H1 (cell line): ENCODE measurements around the gene NBDY. TPM values are rescaled to one million over a fixed set of nuclear protein-coding genes. Genes with fewer than 3 reads are reported as not detected.
A peak's percentile ranks its signal among the peaks of the same experiment; 100 is the strongest.

Experiments used
- CTCF ChIA-PET: fragments of 300-600 bp; sonication (Branson Sonifier 250); formaldehyde crosslinking; loops from one replicate; lab custom pipeline; 2021; ENCODE audit not compliant: partially characterized antibody; lab: Charles Lee
- POLR2A ChIA-PET: fragments of 300-600 bp; sonication (Branson Sonifier 250); formaldehyde crosslinking; loops from one replicate; lab custom pipeline; 2021; ENCODE audit warnings: inconsistent platforms; ENCODE audit not compliant: partially characterized antibody; lab: Charles Lee
- DNase-seq, 2 experiments: peaks; one replicate each; pipeline versions ENCODE4 v3.0.0 to v3.0.0-alpha.2; 2010 to 2022; ENCODE audit warnings: low spot score in 2 of 2, low read depth in 1 of 2, mixed read lengths in 1 of 2
- FAIRE-seq: peaks from 2 replicates; lab custom pipeline; 2011; peaks lifted over from hg19 to GRCh38; lab: Jason Lieb, UNC
- H2AFZ ChIP-seq: 2 replicates; pipeline ENCODE4 v1.8.1; 2012; ENCODE audit warnings: low read length, inconsistent platforms
- H2AK5ac ChIP-seq: 2 replicates; pipeline ENCODE4 v1.6.1; 2013; ENCODE audit warnings: low read depth, low read length
- H2BK120ac ChIP-seq: replicated peaks from 2 replicates; pipeline ENCODE3; 2013; ENCODE audit warnings: low read depth, low read length, inconsistent platforms
- H2BK12ac ChIP-seq: 2 replicates; pipeline ENCODE4 v1.6.1; 2013; ENCODE audit warnings: low read depth, low read length
- H2BK15ac ChIP-seq: 2 replicates; pipeline ENCODE4 v1.6.1; 2013; ENCODE audit warnings: low read length
- H2BK20ac ChIP-seq: 2 replicates; pipeline ENCODE4 v1.6.1; 2013; ENCODE audit warnings: low read length
- H2BK5ac ChIP-seq: 2 replicates; pipeline ENCODE4 v1.6.1; 2013; ENCODE audit warnings: low read depth, low read length
- H3K14ac ChIP-seq: 2 replicates; pipeline ENCODE4 v1.6.1; 2013; ENCODE audit warnings: inconsistent platforms; ENCODE audit not compliant: insufficient read length
- H3K18ac ChIP-seq: 2 replicates; pipeline ENCODE4 v1.6.1; 2013; ENCODE audit warnings: low read length; ENCODE audit errors: extremely low read depth
- H3K23ac ChIP-seq: 2 replicates; pipeline ENCODE4 v1.6.1; 2013; ENCODE audit warnings: inconsistent platforms; ENCODE audit not compliant: insufficient read length
- H3K23me2 ChIP-seq: 2 replicates; pipeline ENCODE4 v1.6.1; 2013; ENCODE audit warnings: low read depth, low read length
- H3K27ac ChIP-seq: 2 replicates; pipeline ENCODE4 v1.6.1; 2011; ENCODE audit warnings: low read depth, low read length, inconsistent platforms
- H3K27me3 ChIP-seq, 4 experiments: replicated peaks in 1 of 4; 1 replicate in 1 of 4; 2 replicates in 3 of 4; pipeline versions ENCODE4 v1.6.1 to v1.8.1; 2011 to 2013; ENCODE audit warnings: low read length in 3 of 4, mild to moderate bottlenecking in 3 of 4, inconsistent platforms in 2 of 4, mixed read lengths in 2 of 4, moderate library complexity in 1 of 4; ENCODE audit not compliant: control insufficient read depth in 3 of 4, insufficient read depth in 3 of 4; ENCODE audit errors: extremely low read depth in 1 of 4
- H3K36me3 ChIP-seq, 4 experiments: 2 replicates each; pipeline versions ENCODE4 v1.6.1 to v1.8.1; 2011 to 2013; ENCODE audit warnings: mild to moderate bottlenecking in 4 of 4, low read length in 3 of 4, moderate library complexity in 2 of 4, control low read depth in 1 of 4, inconsistent platforms in 1 of 4; ENCODE audit not compliant: insufficient read depth in 4 of 4, control insufficient read depth in 2 of 4
- H3K4ac ChIP-seq: replicated peaks from 2 replicates; pipeline ENCODE3; 2013; ENCODE audit warnings: low read length, low read depth, mixed read lengths, inconsistent platforms; ENCODE audit not compliant: insufficient read length
- H3K4me1 ChIP-seq, 4 experiments: replicated peaks in 1 of 4; 1 replicate in 1 of 4; 2 replicates in 3 of 4; pipeline versions ENCODE4 v1.6.1 to v1.8.1; 2011 to 2013; ENCODE audit warnings: low read length in 3 of 4, inconsistent platforms in 2 of 4, mixed read lengths in 1 of 4; ENCODE audit not compliant: insufficient read depth in 4 of 4, control insufficient read depth in 3 of 4
- H3K4me2 ChIP-seq, 2 experiments: 2 replicates each; pipeline versions ENCODE4 v1.6.1 to v1.8.1; 2011 to 2013; ENCODE audit warnings: low read depth in 2 of 2, low read length in 2 of 2, control low read depth in 1 of 2, inconsistent platforms in 1 of 2, mild to moderate bottlenecking in 1 of 2; ENCODE audit not compliant: insufficient read depth in 1 of 2
- H3K4me3 ChIP-seq, 4 experiments: fragments of 200-600, 300-600 bp in 1 of 4; sonication (generic), shearing (Covaris generic), sonication (Bioruptor Twin) in 1 of 4; 2 replicates each; pipeline versions ENCODE4 v1.5.1 to v1.8.1; 2011 to 2016; ENCODE audit warnings: low read length in 4 of 4, low read depth in 3 of 4, control low read depth in 2 of 4, inconsistent platforms in 2 of 4, mild to moderate bottlenecking in 2 of 4, mixed read lengths in 1 of 4, moderate library complexity in 1 of 4; ENCODE audit not compliant: insufficient read depth in 2 of 4; ENCODE audit errors: extremely low read depth in 1 of 4
- H3K56ac ChIP-seq: replicated peaks from 2 replicates; pipeline ENCODE3; 2013; ENCODE audit warnings: low read depth, mild to moderate bottlenecking, mixed read lengths, low read length, inconsistent platforms; ENCODE audit not compliant: insufficient read length
- H3K79me1 ChIP-seq: 2 replicates; pipeline ENCODE4 v1.6.1; 2013; ENCODE audit warnings: low read depth, low read length, control low read depth
- H3K79me2 ChIP-seq, 2 experiments: 2 replicates each; pipeline versions ENCODE4 v1.6.1 to v1.8.1; 2012 to 2013; ENCODE audit warnings: low read length in 2 of 2, mild to moderate bottlenecking in 2 of 2, inconsistent platforms in 1 of 2; ENCODE audit not compliant: insufficient read depth in 2 of 2, control insufficient read depth in 1 of 2
- H3K9ac ChIP-seq, 4 experiments: replicated peaks in 1 of 4; 1 replicate in 1 of 4; 2 replicates in 3 of 4; pipeline versions ENCODE4 v1.6.1 to v1.8.1; 2011 to 2013; ENCODE audit warnings: low read depth in 3 of 4, low read length in 3 of 4, control low read depth in 2 of 4, mild to moderate bottlenecking in 2 of 4, moderate library complexity in 2 of 4, inconsistent platforms in 1 of 4; ENCODE audit errors: extremely low read depth in 1 of 4
- H3K9me3 ChIP-seq, 2 experiments: 2 replicates each; pipeline versions ENCODE4 v1.6.1 to v1.8.1; 2012 to 2013; ENCODE audit warnings: mild to moderate bottlenecking in 2 of 2, moderate library complexity in 2 of 2, control low read depth in 1 of 2, inconsistent platforms in 1 of 2, low read depth in 1 of 2, low read length in 1 of 2, mixed read lengths in 1 of 2; ENCODE audit not compliant: insufficient read depth in 2 of 2
- H4K20me1 ChIP-seq, 2 experiments: replicated peaks in 1 of 2; 2 replicates each; pipeline versions ENCODE3 to v1.8.1; 2011 to 2013; ENCODE audit warnings: inconsistent platforms in 2 of 2, low read length in 2 of 2, mild to moderate bottlenecking in 1 of 2; ENCODE audit not compliant: insufficient read depth in 2 of 2, control insufficient read depth in 1 of 2
- H4K5ac ChIP-seq: 2 replicates; pipeline ENCODE4 v1.6.1; 2013; ENCODE audit warnings: low read length, low read depth, mixed read lengths, inconsistent platforms; ENCODE audit not compliant: insufficient read length
- H4K8ac ChIP-seq: 2 replicates; pipeline ENCODE4 v1.8.0; 2013; ENCODE audit warnings: mild to moderate bottlenecking, moderate library complexity, low read length, inconsistent platforms; ENCODE audit not compliant: insufficient read depth; ENCODE audit errors: extremely low read depth
- H4K91ac ChIP-seq: replicated peaks from 2 replicates; pipeline ENCODE3; 2013; ENCODE audit warnings: low read length, mixed read lengths, inconsistent platforms; ENCODE audit not compliant: insufficient read length
- ASH2L ChIP-seq: fragments of 200-600, 300-600 bp; sonication (generic); IDR thresholded peaks from one replicate; pipeline ENCODE4 v1.7.1; 2017; ENCODE audit warnings: low read length
- CBX5 ChIP-seq: fragments of 300-800, 300-1000 bp; sonication (generic); IDR thresholded peaks from 2 replicates; pipeline ENCODE4 v1.7.1; 2016; ENCODE audit warnings: antibody characterized with exemption, low read length, low read depth
- CBX8 ChIP-seq: fragments of 300-800, 300-1000 bp; sonication (generic); IDR thresholded peaks from 2 replicates; pipeline ENCODE4 v1.7.1; 2016; ENCODE audit warnings: low read depth, low read length, borderline replicate concordance
- CEBPB ChIP-seq: IDR thresholded peaks from 2 replicates; pipeline ENCODE4 v1.6.1; 2012; ENCODE audit warnings: low read depth, low read length
- FOSL1 ChIP-seq: IDR thresholded peaks from 2 replicates; pipeline ENCODE4 v1.6.1; 2011; ENCODE audit warnings: mild to moderate bottlenecking, low read depth, low read length, moderate library complexity; ENCODE audit not compliant: insufficient read depth
- GABPA ChIP-seq: IDR thresholded peaks from 2 replicates; pipeline ENCODE4 v1.6.1; 2011; ENCODE audit warnings: mild to moderate bottlenecking, low read length, moderate library complexity, borderline replicate concordance; ENCODE audit not compliant: insufficient read depth
- MAFK ChIP-seq: IDR thresholded peaks from 2 replicates; pipeline ENCODE4 v1.6.1; 2012; ENCODE audit warnings: low read depth, mild to moderate bottlenecking, improper control_type of control experiment, low read length
- NANOG ChIP-seq: IDR thresholded peaks from 2 replicates; pipeline ENCODE4 v1.6.1; 2011; ENCODE audit warnings: low read length, low read depth, mild to moderate bottlenecking, inconsistent platforms; ENCODE audit not compliant: insufficient read depth, poor library complexity, severe bottlenecking
- RBBP5 ChIP-seq: IDR thresholded peaks from 2 replicates; pipeline ENCODE4 v1.7.1; 2012; ENCODE audit warnings: low read depth, mild to moderate bottlenecking, inconsistent platforms, low read length, moderate library complexity, borderline replicate concordance
- RXRA ChIP-seq: IDR thresholded peaks from 2 replicates; pipeline ENCODE4 v1.6.1; 2011; ENCODE audit warnings: low read depth, mild to moderate bottlenecking, low read length, moderate library complexity; ENCODE audit not compliant: insufficient read depth
- SIN3A ChIP-seq, 2 experiments: IDR thresholded peaks in 1 of 2; conservative IDR thresholded peaks in 1 of 2; 2 replicates each; pipeline ENCODE4 v1.6.1; 2011 to 2012; ENCODE audit warnings: low read length in 2 of 2, improper control_type of control experiment in 1 of 2, low read depth in 1 of 2, mild to moderate bottlenecking in 1 of 2
- TCF12 ChIP-seq: IDR thresholded peaks from 2 replicates; pipeline ENCODE4 v1.6.1; 2011; ENCODE audit warnings: low read depth, mild to moderate bottlenecking, low read length
- WGBS, 2 experiments: shearing (Covaris generic) in 1 of 2; methylation state at CpG; one replicate each; pipeline versions ENCODE4 v1.1.6 to v1.1.7; 2013 to 2015; ENCODE audit warnings: low lambda C conversion rate in 2 of 2, mixed read lengths in 2 of 2, inconsistent platforms in 1 of 2, low coverage in 1 of 2, missing lambda C conversion rate in 1 of 2; ENCODE audit not compliant: insufficient replicate concordance in 2 of 2, insufficient coverage in 1 of 2, insufficient read length in 1 of 2; ENCODE audit errors: extremely low coverage in 1 of 2, missing lambda C conversion rate in 1 of 2; 5-methylcytosine and 5-hydroxymethylcytosine counted together
- polyA plus RNA-seq, 7 experiments: library from polyadenylated mRNA; depleted of rRNA in 3 of 7; stranded (reverse) in 5 of 7; unstranded in 2 of 7; fragments of >200 nt in 5 of 7; fragments of 200-250 nt in 2 of 7; gene quantifications; 1 replicate in 5 of 7; 2 replicates in 1 of 7; 4 replicates in 1 of 7; pipeline versions ENCODE4 v1.2.1 to v1.2.3, GENCODE V29; 2011 to 2013; ENCODE audit warnings: missing spikeins in 2 of 7, mixed read lengths in 2 of 7
- total RNA-seq: library from RNA; stranded (reverse); fragmentation: NEBNext Ultra II Directional; extraction: Animal tissue kit (Norgen Biotek cat#: 25700); gene quantifications from 2 replicates; pipeline ENCODE4 v1.2.1, GENCODE V29; 2021

Gene NBDY
- total and polyA plus RNA-seq, 2 of the 8 experiments (the other 6 are each of a cell fraction or from before 2014, with no cell fraction given), result 42.3 to 57.8 TPM

DNA sequence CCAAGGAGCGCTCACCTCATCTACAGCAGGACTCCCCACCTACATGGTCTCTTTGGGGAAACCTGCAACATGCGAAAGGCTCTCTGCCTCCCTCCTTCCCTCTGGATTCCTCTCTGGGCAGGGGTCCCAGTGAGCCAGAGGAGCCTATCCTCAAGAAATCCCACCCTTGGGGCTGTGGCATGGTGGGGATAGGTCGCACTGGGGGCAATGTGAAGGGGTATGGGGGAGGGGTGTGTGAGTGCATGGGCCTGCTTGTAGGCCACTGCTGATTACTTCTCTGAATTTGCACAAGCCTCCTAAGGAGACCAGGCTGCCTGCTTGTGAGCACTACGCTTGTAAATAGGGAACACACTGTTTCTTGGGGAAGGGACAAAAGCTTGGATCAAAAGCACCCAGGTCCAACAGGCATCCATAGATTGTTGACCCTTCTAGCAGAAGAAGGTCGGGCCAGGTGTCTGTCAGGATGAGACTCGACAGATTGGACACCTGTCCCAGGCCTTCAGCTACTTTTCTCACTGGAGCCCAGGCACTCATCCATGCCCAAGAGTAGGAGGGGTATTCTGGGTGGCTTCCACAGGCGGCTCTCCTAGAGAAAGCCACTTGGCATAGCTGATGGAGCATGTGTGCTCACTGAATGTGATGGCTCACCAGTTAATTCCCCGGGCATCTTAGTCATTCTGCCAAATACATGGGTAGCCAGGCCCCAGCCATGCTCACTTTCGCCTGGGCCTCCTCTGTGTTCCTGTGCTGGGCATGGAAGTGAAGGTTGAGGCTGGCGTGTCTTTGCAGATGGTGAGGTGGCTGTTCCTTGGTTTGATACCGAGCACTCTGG is 75.0 kb downstream of the NBDY start:
- Histone ChIP-seq H3K23ac (no peak overlapping the region), H3K4me3 (0 out of 8 replicates have a peak overlapping the region, but pooled peaks of 1 of the 4 experiments have one; percentile 19), H3K4me2 (no peak overlapping the region; a peak in 1 of 4 replicates), H3K14ac (no peak overlapping the region), H4K91ac (no peak overlapping the region), H3K18ac (no peak overlapping the region), H4K5ac (no peak overlapping the region), H2BK20ac (no peak overlapping the region), H2AFZ (no peak overlapping the region), H3K9ac (no peak overlapping the region), H3K4me1 (peaks cover 0 to 3% (median 0%) of the 10 kb centered on the region in 4 experiments; a peak in 1 of 7 replicates), H4K8ac (0 out of 2 replicates have a peak overlapping the region, but pooled peaks have one; percentile 43), H2AK5ac (no peak overlapping the region), H3K27me3 (no peaks in the 10 kb centered on the region), H3K9me3 (no peaks in the 10 kb centered on the region), H3K4ac (no peak overlapping the region), H3K23me2 (no peaks in the 10 kb centered on the region), H4K20me1 (no peaks in the 10 kb centered on the region), H2BK15ac (no peak overlapping the region), H3K79me2 (no peaks in the 10 kb centered on the region; a peak in 1 of 4 replicates), H2BK5ac (no peak overlapping the region), H3K79me1 (no peaks in the 10 kb centered on the region; the same call in 1 of the 2 replicates), H3K36me3 (no peaks in the 10 kb centered on the region; a peak in 1 of 8 replicates), H2BK120ac (no peak overlapping the region), H3K56ac (no peak overlapping the region), H3K27ac (no peak overlapping the region), H2BK12ac (no peak overlapping the region)
- ChIA-PET POLR2A (no interaction called here), CTCF (interaction anchor here (0.6 to 2.0 kb wide), 3 partner anchors 123 to 175 kb away, joined by 3 to 6 read pairs (median 3); no protein-coding TSS in a partner anchor)
- 91% methylated on average over 7 of the region's 11 CpGs; no CpG with 5 or more reads in 1 of the 2 experiments for WGBS, 2 experiments
- no peak for FAIRE-seq
- no peak for DNase-seq
- TF ChIP-seq ASH2L (no peak), CBX5 (no peak), RBBP5 (no peak), FOSL1 (no peak), RXRA (no peak), MAFK (no peak), TCF12 (no peak), NANOG (no peak), CBX8 (no peak), CEBPB (no peak), SIN3A (conservative IDR thresholded peaks at IDR 0.05 in 1 of 2, IDR thresholded peaks at IDR 0.05 in 1 of 2; ENCODE audit: low read depth in 1 of 2, low read length in 2 of 2) (no peak), GABPA (no peak)
